Natural killer cell (primary cell): ENCODE data around the gene DGAT2. TPM values are rescaled to one million over a fixed set of nuclear protein-coding genes. Genes with fewer than 3 reads are reported as not detected.

ENCODE experiments used
- ATAC-seq, 3 donors: fragments of 150-1000 bp in 2 of 3; fragments of 200-7000 bp in 1 of 3; cut with Tn5 transposase; 1 replicate in 1 of 3; 2 replicates in 2 of 3; pipeline ENCODE4 v1.10.0; 2021; ENCODE audit warnings: mild to moderate bottlenecking in 2 of 3, moderate library complexity in 2 of 3
- DNase-seq, 2 donors: peaks; one replicate each; pipeline versions ENCODE4 v3.0.0 to v3.0.0-alpha.2; 2013 to 2021; ENCODE audit warnings: mixed read lengths in 1 of 2
- H3K27ac ChIP-seq: one replicate; pipeline ENCODE4 v1.5.1; 2013; ENCODE audit warnings: mild to moderate bottlenecking, low read length
- H3K27me3 ChIP-seq: one replicate; pipeline ENCODE4 v1.6.1; 2013; ENCODE audit warnings: low read length; ENCODE audit not compliant: control insufficient read depth, insufficient read depth
- H3K36me3 ChIP-seq: one replicate; pipeline ENCODE4 v1.6.1; 2013; ENCODE audit warnings: low read length; ENCODE audit not compliant: control insufficient read depth, insufficient read depth
- H3K4me1 ChIP-seq: one replicate; pipeline ENCODE4 v1.6.1; 2013; ENCODE audit warnings: low read length; ENCODE audit not compliant: control insufficient read depth, insufficient read depth
- H3K4me3 ChIP-seq: one replicate; pipeline ENCODE4 v1.5.1; 2013; ENCODE audit warnings: low read length
- H3K9me3 ChIP-seq: one replicate; pipeline ENCODE4 v1.6.1; 2013; ENCODE audit warnings: low read length; ENCODE audit not compliant: control insufficient read depth, insufficient read depth
- H3K27ac Mint-ChIP-seq, 2 donors: one replicate each; pipeline ENCODE4 v1.8.0; 2022; ENCODE audit warnings: mild to moderate bottlenecking in 2 of 2, mixed read lengths in 2 of 2, moderate library complexity in 1 of 2
- H3K27me3 Mint-ChIP-seq, 2 donors: one replicate each; pipeline ENCODE4 v1.8.0; 2022; ENCODE audit warnings: low read depth in 2 of 2, mixed read lengths in 2 of 2
- H3K36me3 Mint-ChIP-seq: one replicate; pipeline ENCODE4 v1.8.0; 2022; ENCODE audit warnings: mixed read lengths
- H3K4me1 Mint-ChIP-seq, 2 donors: one replicate each; pipeline ENCODE4 v1.8.0; 2022; ENCODE audit warnings: mixed read lengths in 2 of 2
- H3K4me3 Mint-ChIP-seq: one replicate; pipeline ENCODE4 v1.8.0; 2022; ENCODE audit warnings: mild to moderate bottlenecking, moderate library complexity, mixed read lengths
- H3K9me3 Mint-ChIP-seq, 2 donors: one replicate each; pipeline ENCODE4 v1.8.0; 2022; ENCODE audit warnings: mixed read lengths in 2 of 2
- WGBS: methylation state at CpG from one replicate; pipeline ENCODE4 v1.1.7; 2013; ENCODE audit warnings: missing lambda C conversion rate; ENCODE audit not compliant: insufficient coverage; 5-methylcytosine and 5-hydroxymethylcytosine counted together
- intact Hi-C: fragments of 100-400 bp; cut with micrococcal nuclease; formaldehyde crosslinking; loops from one replicate; pipeline ENCODE4 v1.14.2; 2022
- total RNA-seq, 4 donors: library from RNA; stranded (reverse); fragments of 120-200 nt in 1 of 4; gene quantifications; one replicate each; pipeline versions ENCODE4 v1.2.3 to v1.2.4, GENCODE V29; 2013 to 2022
- TF ChIP-seq, protein P1 (sequence below): fragments of 200-600 bp; IDR thresholded peaks from one replicate; pipeline ENCODE4 v1.8.0; 2022; ENCODE audit warnings: antibody characterized with exemption

DGAT2 gene
- total RNA-seq, 3 donors from 2014 or later (not counting 1 experiment from before 2014, with no cell fraction given), result 0.24 to 2.8 (median 0.75) TPM

DNA sequence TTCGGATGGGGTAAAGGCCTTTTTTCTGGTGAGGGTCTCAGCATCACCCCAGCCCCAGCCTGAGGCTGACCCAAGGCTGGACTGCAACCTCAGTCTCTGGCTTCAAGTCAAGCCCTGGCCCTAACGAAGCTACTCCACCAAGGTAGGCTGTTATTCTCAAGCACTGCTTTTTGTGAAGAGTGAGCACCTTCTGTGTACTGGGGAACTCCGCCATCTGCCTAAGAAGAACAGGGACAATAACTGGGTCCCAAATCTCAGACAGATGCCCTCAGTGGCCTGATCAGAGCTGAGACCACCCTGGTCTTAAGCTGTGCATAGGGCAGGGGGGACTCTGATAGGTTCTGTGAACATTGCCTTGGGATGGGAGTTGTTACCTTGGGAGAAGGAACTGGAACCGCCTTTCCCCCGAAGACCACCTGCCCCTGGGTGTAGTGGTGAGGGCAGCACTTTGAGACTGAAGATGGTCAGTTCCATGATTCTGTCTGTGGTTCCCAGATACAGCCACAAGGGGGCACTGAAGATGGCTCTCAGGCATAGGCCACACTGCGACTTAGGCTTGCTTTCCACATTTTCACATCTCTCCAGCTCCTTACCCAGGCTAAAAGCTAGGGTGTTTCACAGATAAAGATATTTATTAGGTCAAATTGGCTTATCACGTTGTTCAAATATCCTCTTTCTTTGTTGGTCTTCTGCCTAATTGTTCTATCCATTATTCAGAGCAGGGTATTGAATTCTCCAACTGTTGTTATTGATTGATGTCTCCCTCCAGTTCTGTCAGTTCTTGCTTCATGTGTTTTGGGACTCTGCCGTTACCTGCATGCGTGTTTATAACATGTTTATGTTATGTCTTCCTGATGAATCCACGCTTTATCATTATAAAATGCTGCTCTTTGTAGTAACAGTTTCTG lies 34.6 kb downstream of the DGAT2 start:
- Mint-ChIP-seq H3K27ac (no peak overlapping the region), H3K27me3 (no peaks in the 10 kb centered on the region), H3K4me1 (no peaks in the 10 kb centered on the region), H3K36me3 (no peaks in the 10 kb centered on the region), H3K4me3 (no peak overlapping the region), H3K9me3 (no peaks in the 10 kb centered on the region)
- no peaks in the 10 kb centered on the region for H3K27me3 ChIP-seq
- 57% methylated on average over 9 of the region's 10 CpGs for WGBS
- H3K4me1 ChIP-seq, result peaks cover 20% of the 10 kb centered on the region
- DNase-seq (peak; percentile 71 to 85), ATAC-seq (peak; percentile 87 to 99 (median 98))
- intact Hi-C loops, result loop anchor here (1.0 to 2.0 kb wide), 3 partner anchors 64 to 515 kb away; no protein-coding TSS in a partner anchor
- no peak overlapping the region for H3K27ac ChIP-seq
- TF ChIP-seq, protein P1, sequence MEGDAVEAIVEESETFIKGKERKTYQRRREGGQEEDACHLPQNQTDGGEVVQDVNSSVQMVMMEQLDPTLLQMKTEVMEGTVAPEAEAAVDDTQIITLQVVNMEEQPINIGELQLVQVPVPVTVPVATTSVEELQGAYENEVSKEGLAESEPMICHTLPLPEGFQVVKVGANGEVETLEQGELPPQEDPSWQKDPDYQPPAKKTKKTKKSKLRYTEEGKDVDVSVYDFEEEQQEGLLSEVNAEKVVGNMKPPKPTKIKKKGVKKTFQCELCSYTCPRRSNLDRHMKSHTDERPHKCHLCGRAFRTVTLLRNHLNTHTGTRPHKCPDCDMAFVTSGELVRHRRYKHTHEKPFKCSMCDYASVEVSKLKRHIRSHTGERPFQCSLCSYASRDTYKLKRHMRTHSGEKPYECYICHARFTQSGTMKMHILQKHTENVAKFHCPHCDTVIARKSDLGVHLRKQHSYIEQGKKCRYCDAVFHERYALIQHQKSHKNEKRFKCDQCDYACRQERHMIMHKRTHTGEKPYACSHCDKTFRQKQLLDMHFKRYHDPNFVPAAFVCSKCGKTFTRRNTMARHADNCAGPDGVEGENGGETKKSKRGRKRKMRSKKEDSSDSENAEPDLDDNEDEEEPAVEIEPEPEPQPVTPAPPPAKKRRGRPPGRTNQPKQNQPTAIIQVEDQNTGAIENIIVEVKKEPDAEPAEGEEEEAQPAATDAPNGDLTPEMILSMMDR, result peak; percentile 85
- H3K4me3 ChIP-seq, result no peak overlapping the region
- no peaks in the 10 kb centered on the region for H3K36me3 ChIP-seq
- no peaks in the 10 kb centered on the region for H3K9me3 ChIP-seq

DNA sequence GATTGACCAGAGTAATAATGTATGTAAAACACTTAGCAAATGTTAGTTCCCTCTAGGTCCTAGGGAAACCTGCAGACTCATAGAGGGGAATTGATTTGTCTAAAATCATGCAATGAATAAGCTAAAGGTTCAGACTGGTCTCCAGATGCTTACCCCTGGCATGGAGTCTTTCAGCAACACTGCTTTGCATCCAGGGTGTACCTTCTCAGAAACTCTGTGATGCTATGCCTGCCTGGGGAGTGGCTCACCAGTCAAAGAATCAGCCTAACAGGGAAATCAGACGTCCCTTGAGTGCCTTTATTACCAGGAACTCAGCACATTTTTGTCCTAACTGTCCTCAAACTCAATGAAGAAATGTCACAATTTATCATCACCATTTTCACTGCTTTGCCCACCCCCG lies 40.5 kb downstream of the DGAT2 start:
- no peak for ATAC-seq
- no peaks in the 10 kb centered on the region for H3K36me3 Mint-ChIP-seq
- H3K4me3 Mint-ChIP-seq, result no peak overlapping the region
- WGBS, result 74% methylated on average over 2 of the region's 2 CpGs
- Histone ChIP-seq H3K4me3 (no peak overlapping the region), H3K36me3 (no peaks in the 10 kb centered on the region), H3K9me3 (no peaks in the 10 kb centered on the region), H3K4me1 (peaks cover 4% of the 10 kb centered on the region), H3K27ac (no peak overlapping the region), H3K27me3 (no peaks in the 10 kb centered on the region)
- H3K27ac Mint-ChIP-seq, result no peak overlapping the region
- H3K4me1 Mint-ChIP-seq, result peaks cover 6 to 7% of the 10 kb centered on the region in 2 donors
- DNase-seq, result no peak
- TF ChIP-seq, protein P1, result no peak
- no peaks in the 10 kb centered on the region for H3K27me3 Mint-ChIP-seq
- no peaks in the 10 kb centered on the region for H3K9me3 Mint-ChIP-seq
- intact Hi-C loops, result no loop called here

DNA sequence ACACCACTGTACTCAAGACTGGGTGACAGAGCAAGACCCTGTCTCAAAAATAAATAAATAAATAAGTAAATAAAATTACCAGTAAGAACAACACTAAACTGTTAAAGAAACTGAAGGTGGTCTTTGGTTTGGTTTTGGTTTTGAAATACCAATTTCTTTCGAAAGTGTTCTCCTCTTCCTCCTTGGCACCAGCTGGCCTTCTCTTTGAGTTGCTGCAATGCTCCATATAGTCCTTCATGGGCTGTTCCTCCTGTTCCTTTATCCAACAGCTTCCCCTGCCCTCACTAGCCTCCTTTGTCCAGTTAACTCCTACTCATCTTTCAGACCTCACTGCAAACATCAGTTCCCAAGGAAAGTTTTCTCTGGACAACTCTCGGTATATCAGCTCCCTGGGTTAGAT lies 41.4 kb downstream of the DGAT2 start:
- no peaks in the 10 kb centered on the region for H3K27me3 ChIP-seq
- no peak for ATAC-seq
- Mint-ChIP-seq H3K4me3 (no peak overlapping the region), H3K36me3 (no peaks in the 10 kb centered on the region), H3K4me1 (peaks cover 7 to 14% of the 10 kb centered on the region in 2 donors), H3K27ac (no peak overlapping the region), H3K27me3 (no peaks in the 10 kb centered on the region), H3K9me3 (no peaks in the 10 kb centered on the region)
- H3K4me3 ChIP-seq, result no peak overlapping the region
- intact Hi-C loops, result loop anchor here (10.0 kb wide), 1 partner anchor 425 kb away; no protein-coding TSS in a partner anchor
- TF ChIP-seq, protein P1, result no peak
- peaks cover 7% of the 10 kb centered on the region for H3K4me1 ChIP-seq
- no peaks in the 10 kb centered on the region for H3K36me3 ChIP-seq
- no peaks in the 10 kb centered on the region for H3K9me3 ChIP-seq
- DNase-seq, result no peak
- no peak overlapping the region for H3K27ac ChIP-seq
- 72% methylated on average over 2 of the region's 2 CpGs for WGBS
